IPS-18a (cell line): Measurements from ENCODE around the gene ACTG1.

Source experiments
- H3K27ac ChIP-seq: one replicate; pipeline ENCODE4 v1.5.1; 2013; ENCODE audit warnings: low read length
- H3K27me3 ChIP-seq: one replicate; pipeline ENCODE4 v1.6.1; 2013; ENCODE audit warnings: mild to moderate bottlenecking, low read length; ENCODE audit not compliant: control insufficient read depth, insufficient read depth
- H3K36me3 ChIP-seq: one replicate; pipeline ENCODE4 v1.6.1; 2013; ENCODE audit warnings: low read depth, low read length; ENCODE audit not compliant: control insufficient read depth
- H3K4me1 ChIP-seq: one replicate; pipeline ENCODE4 v1.6.1; 2013; ENCODE audit warnings: low read depth, low read length; ENCODE audit not compliant: control insufficient read depth
- H3K4me3 ChIP-seq: one replicate; pipeline ENCODE4 v1.5.1; 2013; ENCODE audit warnings: low read length
- H3K9ac ChIP-seq: one replicate; pipeline ENCODE4 v1.6.1; 2013; ENCODE audit warnings: mild to moderate bottlenecking, low read length, moderate library complexity
- H3K9me3 ChIP-seq: one replicate; pipeline ENCODE4 v1.6.1; 2013; ENCODE audit warnings: low read depth, low read length; ENCODE audit not compliant: control insufficient read depth

ACTG1 gene

DNA sequence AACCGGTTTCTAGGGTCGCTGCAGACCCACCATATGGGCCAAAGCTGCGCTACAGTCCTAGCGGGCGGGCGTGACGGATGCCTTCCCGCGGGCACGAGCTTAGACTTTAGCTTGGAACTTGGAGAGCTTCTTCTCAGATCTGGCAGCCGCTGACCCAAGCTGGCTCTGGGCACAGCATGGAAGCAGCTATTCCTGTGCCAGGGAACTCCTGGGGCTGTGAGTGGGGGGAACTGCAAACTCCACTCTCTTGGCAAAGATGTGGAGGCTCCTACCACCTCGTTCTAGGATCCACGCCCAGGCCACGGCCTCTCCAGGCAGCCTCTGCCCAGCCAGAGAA lies 30.7 kb upstream of the ACTG1 start:
- no peaks in the 10 kb centered on the region for H3K4me1 ChIP-seq
- no peaks in the 10 kb centered on the region for H3K9me3 ChIP-seq
- peaks cover 35% of the 10 kb centered on the region for H3K36me3 ChIP-seq
- H3K9ac ChIP-seq: no peak overlapping the region
- H3K27ac ChIP-seq: no peak overlapping the region
- H3K27me3 ChIP-seq: no peaks in the 10 kb centered on the region
- H3K4me3 ChIP-seq: no peak overlapping the region

DNA sequence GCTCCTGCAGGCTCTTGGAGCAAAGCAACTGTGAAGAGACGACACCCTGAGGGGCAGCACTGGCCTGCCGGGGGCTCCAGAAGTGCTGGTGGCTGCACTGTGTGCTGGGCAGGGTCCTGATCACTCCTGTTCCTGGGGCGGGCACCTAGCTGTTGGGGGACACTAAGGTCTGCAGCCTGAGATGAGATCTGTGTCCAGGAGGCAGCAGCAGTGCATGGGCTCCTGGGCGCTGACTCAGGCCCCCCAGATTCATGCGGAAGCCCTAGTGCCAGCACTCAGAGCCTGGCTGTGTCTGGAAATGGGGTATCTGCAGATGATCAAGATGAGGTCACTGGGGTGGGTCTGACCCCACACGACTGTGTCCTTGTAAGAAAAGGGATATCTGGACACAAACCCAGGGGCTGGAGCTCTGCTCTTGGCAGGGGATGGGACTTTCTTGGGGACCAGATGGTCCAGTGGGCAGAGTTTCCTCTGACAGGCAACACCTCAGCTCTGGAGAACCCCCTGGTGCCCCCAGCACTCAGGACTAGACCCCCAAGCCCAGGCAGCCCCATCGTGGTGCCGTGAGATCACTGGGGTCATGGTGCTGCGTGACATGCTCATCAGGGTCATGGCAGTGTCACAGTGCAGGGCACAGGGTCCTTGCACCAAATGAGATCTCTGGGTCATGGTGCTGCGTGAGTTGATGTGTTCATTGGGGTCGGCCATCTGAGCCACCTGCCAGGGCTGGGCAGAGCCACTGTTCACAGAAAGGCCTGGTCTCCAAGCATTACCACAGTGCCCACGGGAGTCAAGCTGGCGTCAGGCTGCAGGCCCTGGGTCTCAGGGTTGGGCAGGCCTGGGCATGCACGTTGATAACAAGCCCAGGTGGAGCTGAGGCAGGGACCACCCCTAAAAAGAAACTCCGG lies 30.1 kb upstream of the ACTG1 start:
- no peak overlapping the region for H3K9ac ChIP-seq
- H3K4me3 ChIP-seq: no peak overlapping the region
- H3K9me3 ChIP-seq: no peaks in the 10 kb centered on the region
- peaks cover 31% of the 10 kb centered on the region for H3K36me3 ChIP-seq
- no peak overlapping the region for H3K27ac ChIP-seq
- no peaks in the 10 kb centered on the region for H3K27me3 ChIP-seq
- H3K4me1 ChIP-seq: no peaks in the 10 kb centered on the region

DNA sequence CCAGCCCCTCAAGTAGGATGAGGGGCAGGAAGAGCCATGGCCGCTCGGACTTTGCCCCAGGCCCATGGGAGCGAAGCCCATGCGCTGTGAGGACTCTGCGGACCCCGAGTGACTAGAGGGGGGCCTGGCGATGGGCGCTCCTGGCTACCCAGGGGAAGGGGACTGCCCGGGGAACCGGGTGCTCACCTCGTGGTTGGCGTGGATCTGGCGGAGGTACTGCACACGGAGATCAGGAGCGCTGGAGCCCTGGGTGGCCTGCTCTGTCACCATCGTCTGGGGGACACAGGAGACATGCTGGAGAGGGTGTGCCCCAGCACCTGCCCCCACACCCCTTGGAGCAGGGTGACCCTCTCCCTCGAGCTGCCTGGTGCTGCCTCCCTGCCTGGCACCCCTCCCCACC lies 28.5 kb upstream of the ACTG1 start:
- H3K36me3 ChIP-seq: peaks cover 22% of the 10 kb centered on the region
- no peaks in the 10 kb centered on the region for H3K4me1 ChIP-seq
- peaks cover 3% of the 10 kb centered on the region for H3K27me3 ChIP-seq
- H3K27ac ChIP-seq: no peak overlapping the region
- H3K9me3 ChIP-seq: no peaks in the 10 kb centered on the region
- H3K9ac ChIP-seq: no peak overlapping the region
- H3K4me3 ChIP-seq: no peak overlapping the region

GRCh38 chr17:81540676-81541027 lies 28.1 kb upstream of the ACTG1 start:
- peaks cover 7% of the 10 kb centered on the region for H3K27me3 ChIP-seq
- H3K36me3 ChIP-seq: peaks cover 17% of the 10 kb centered on the region
- H3K27ac ChIP-seq: no peak overlapping the region
- no peak overlapping the region for H3K9ac ChIP-seq
- H3K4me3 ChIP-seq: no peak overlapping the region
- H3K4me1 ChIP-seq: no peaks in the 10 kb centered on the region
- H3K9me3 ChIP-seq: no peaks in the 10 kb centered on the region

DNA sequence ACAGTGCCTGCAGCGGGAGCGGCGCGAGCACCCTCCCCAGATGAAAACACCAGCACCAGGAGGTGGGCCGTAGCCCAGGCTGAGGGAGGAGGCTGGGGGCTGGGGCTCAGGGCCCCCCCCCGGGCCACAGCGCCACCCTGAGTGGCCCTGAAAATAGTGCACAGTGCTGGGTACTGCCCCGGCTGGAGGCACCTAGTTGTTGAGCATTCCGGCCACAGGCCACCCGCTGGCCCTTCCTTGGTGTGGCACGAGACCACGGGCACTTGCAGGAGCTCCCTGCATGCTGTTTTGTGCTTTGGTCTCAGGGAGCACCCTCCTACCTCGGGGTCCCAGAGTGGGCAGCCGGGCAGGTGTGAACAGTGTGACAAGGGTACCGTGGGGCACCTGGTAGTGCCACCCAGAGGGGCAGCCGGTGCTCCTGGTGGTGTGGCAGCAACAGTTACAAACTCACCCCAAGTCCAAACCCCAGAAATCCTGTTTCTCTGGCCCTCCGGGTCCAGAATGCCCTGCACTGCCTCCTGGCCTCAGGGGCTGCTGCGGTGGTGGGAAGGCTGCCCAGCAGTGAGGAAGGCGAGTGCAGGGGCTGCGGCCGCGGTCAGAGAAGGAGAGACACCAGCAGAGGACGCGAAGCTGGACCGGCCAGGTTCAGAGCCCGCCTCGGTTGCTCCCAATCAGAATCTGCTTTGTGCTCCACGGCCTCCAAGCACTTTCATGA lies 27.5 kb upstream of the ACTG1 start:
- peaks cover 14% of the 10 kb centered on the region for H3K36me3 ChIP-seq
- H3K4me1 ChIP-seq: no peaks in the 10 kb centered on the region
- H3K9me3 ChIP-seq: no peaks in the 10 kb centered on the region
- peaks cover 7% of the 10 kb centered on the region for H3K27me3 ChIP-seq
- H3K27ac ChIP-seq: no peak overlapping the region
- H3K9ac ChIP-seq: no peak overlapping the region
- no peak overlapping the region for H3K4me3 ChIP-seq

DNA sequence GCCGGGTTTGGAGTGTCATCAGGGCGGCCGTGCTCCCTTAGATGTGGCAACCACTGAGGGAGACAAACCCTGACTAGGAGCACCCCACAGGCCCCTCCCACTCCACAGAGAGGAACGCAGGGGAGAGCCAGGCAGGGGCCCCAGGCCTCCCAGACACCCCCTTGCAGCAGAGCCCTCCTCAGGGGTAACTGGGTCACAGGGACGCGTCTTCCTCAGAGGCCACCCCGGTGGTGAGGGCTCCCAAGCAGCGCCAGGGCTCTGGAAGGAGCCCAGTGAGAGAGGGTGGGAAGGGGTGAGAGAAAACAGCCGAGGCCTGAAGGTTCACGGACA lies 26.9 kb upstream of the ACTG1 start:
- Histone ChIP-seq H3K9me3 (no peaks in the 10 kb centered on the region), H3K27me3 (peaks cover 11% of the 10 kb centered on the region), H3K4me3 (no peak overlapping the region), H3K4me1 (no peaks in the 10 kb centered on the region), H3K36me3 (peaks cover 12% of the 10 kb centered on the region), H3K9ac (no peak overlapping the region), H3K27ac (no peak overlapping the region)

DNA sequence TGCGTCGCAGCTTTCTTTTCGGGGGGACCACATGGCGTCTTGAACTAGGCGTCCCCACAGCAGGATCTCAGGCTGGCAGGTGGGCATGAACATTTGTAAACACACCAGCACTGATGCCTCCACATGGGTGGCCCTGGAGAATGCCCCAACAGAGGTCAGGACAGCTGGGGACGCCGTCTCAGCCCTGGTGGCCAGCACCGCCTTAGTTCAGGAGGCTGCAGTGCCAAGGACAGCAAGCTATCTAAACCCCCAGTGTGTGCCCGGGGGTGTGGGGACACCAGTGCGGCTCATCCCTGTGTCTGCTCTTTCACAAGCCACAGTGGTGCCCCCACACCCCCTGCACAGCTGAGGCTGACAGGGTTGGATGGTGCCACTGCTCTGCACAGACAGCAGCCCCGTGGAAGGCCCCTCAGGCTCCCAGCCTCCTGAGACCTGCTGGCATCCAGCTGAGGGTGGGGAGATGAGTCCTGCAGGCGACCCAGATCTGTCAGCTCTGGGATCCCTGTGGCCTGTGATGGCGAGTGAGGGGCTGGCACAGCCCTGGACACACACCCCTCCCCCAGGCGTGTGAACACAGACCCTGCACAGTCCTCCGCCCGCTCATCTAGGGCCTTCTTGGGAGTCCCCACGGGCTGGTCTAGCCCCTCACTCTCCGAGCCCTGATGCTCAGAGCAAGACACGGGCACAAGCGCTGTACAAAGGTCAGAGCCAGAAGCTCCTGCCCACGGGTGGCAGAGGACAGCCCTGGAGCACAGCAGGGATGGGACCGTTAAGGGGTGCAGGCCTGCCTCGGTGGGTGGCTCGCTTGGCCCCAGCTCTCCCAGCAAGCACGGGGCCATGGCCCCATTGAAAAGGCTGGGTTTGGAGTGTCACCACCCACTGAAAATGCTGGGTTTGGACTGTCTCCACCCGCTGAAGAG lies 26.3 kb upstream of the ACTG1 start:
- no peaks in the 10 kb centered on the region for H3K9me3 ChIP-seq
- no peak overlapping the region for H3K4me3 ChIP-seq
- no peak overlapping the region for H3K9ac ChIP-seq
- H3K27ac ChIP-seq: no peak overlapping the region
- H3K27me3 ChIP-seq: peaks cover 16% of the 10 kb centered on the region
- no peaks in the 10 kb centered on the region for H3K4me1 ChIP-seq
- peaks cover 6% of the 10 kb centered on the region for H3K36me3 ChIP-seq

GRCh38 chr17:81537856-81538555 lies 25.4 kb upstream of the ACTG1 start:
- H3K4me1 ChIP-seq: no peaks in the 10 kb centered on the region
- no peak overlapping the region for H3K27ac ChIP-seq
- no peak overlapping the region for H3K9ac ChIP-seq
- no peak overlapping the region for H3K4me3 ChIP-seq
- peaks cover 3% of the 10 kb centered on the region for H3K36me3 ChIP-seq
- H3K9me3 ChIP-seq: no peaks in the 10 kb centered on the region
- peaks cover 25% of the 10 kb centered on the region for H3K27me3 ChIP-seq

DNA sequence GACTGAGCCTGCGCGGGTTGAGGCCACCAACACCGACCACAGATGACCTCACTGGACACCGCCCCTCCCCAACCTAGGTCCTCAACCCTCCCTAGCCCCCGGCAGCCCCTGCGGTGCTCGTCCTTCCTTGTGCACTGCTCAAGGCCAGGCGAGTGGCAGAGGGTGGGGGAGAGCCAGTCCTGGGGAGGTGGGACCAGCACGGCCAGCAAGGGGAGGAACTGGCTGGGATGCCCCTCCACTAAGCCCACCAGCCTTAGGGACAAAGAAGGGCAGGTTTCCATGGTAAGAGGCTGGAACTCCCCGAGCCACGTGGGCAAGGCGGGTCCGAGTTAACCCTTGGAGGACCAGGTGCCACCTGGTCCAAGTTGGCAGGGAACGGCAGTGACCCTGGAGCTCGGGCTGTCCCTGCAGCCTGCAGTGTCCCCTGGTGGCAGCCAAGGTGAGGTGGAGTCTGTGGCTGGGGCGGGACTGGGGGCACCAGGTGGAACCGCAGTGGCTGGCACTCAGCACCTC lies 24.8 kb upstream of the ACTG1 start:
- Histone ChIP-seq H3K4me3 (no peak overlapping the region), H3K9ac (no peak overlapping the region), H3K36me3 (peaks cover 3% of the 10 kb centered on the region)

DNA sequence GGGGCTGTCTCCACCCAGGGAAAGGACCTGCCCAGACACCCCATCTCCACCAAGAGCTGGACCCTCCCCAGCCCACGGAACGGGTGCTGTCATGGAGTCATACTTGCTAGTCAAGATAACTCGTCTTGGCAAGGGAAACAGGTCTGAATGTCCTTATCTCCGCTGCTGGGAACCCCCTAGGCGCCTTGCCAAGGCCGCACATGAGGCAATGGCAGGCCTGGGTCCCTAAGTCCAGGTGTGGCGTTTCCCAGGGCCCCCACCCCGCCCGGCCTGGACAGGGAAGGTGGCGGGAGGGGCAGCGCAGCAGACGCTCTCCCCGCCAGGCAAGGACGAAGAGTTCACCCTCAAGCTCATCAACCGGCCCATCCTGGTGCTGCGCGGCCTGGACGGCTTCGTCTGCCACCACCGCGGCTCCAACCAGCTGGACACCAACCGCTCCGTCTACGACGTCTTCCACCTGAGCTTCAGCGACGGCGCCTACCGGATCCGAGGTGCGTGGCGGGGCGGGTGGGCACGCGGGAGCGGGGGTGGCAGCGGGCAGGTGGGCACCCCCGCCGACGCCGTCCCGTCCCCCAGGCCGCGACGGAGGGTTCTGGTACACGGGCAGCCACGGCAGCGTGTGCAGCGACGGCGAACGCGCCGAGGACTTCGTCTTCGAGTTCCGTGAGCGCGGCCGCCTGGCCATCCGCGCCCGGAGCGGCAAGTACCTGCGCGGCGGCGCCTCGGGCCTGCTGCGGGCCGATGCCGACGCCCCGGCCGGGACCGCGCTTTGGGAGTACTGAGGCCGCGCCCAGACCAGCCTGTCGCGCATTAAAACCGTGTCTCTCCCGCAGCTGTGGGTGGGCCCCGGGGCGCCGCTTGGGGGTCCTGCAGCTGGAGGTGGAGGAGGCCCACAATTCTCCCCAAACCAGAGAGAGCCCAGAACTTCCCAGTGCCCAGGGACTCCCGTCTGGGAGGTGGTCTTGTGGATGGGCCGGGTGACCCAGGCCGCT lies 24.0 kb upstream of the ACTG1 start:
- H3K9me3 ChIP-seq: no peaks in the 10 kb centered on the region
- H3K27me3 ChIP-seq: peaks cover 26% of the 10 kb centered on the region
- H3K4me3 ChIP-seq: no peak overlapping the region
- no peak overlapping the region for H3K9ac ChIP-seq
- H3K4me1 ChIP-seq: no peaks in the 10 kb centered on the region
- no peak overlapping the region for H3K27ac ChIP-seq
- peaks cover 3% of the 10 kb centered on the region for H3K36me3 ChIP-seq

More for the DNA sequence above, 24.8 kb upstream of the ACTG1 start:
- no peaks in the 10 kb centered on the region for H3K9me3 ChIP-seq
- no peaks in the 10 kb centered on the region for H3K4me1 ChIP-seq
- H3K27ac ChIP-seq: no peak overlapping the region
- H3K27me3 ChIP-seq: peaks cover 26% of the 10 kb centered on the region
